ENCODE results near the gene CBFA2T2. TPM values are rescaled to one million over a fixed set of nuclear protein-coding genes. Genes with fewer than 3 reads are reported as not detected.

Gene CBFA2T2
- total RNA-seq, 1 donor = 11.2 TPM

GRCh38 chr20:33539129-33539528 lies 49.2 kb downstream of the CBFA2T2 start:
- peaks cover 20% of the 10 kb centered on the region for H3K79me2 ChIP-seq (ENCODE audit: insufficient read depth, low read length)
- H3K36me3 ChIP-seq (ENCODE audit: insufficient read depth, low read length) = no peaks in the 10 kb centered on the region
- peak overlapping the region; percentile 26 for H3K4me2 ChIP-seq (ENCODE audit: insufficient read depth, low read length)
- TF ChIP-seq, protein P1, sequence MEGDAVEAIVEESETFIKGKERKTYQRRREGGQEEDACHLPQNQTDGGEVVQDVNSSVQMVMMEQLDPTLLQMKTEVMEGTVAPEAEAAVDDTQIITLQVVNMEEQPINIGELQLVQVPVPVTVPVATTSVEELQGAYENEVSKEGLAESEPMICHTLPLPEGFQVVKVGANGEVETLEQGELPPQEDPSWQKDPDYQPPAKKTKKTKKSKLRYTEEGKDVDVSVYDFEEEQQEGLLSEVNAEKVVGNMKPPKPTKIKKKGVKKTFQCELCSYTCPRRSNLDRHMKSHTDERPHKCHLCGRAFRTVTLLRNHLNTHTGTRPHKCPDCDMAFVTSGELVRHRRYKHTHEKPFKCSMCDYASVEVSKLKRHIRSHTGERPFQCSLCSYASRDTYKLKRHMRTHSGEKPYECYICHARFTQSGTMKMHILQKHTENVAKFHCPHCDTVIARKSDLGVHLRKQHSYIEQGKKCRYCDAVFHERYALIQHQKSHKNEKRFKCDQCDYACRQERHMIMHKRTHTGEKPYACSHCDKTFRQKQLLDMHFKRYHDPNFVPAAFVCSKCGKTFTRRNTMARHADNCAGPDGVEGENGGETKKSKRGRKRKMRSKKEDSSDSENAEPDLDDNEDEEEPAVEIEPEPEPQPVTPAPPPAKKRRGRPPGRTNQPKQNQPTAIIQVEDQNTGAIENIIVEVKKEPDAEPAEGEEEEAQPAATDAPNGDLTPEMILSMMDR (IDR thresholded peaks at IDR 0.05; ENCODE audit: extremely low read depth, low read depth, low read length) = no peak
- peaks cover 2% of the 10 kb centered on the region for H4K20me1 ChIP-seq (ENCODE audit: insufficient read depth, low read length)
- no peaks in the 10 kb centered on the region for H3K9me3 ChIP-seq (ENCODE audit: low read depth, low read length)
- H3K4me1 ChIP-seq (ENCODE audit: insufficient read depth, low read length) = peaks cover 6% of the 10 kb centered on the region
- no peak overlapping the region for H3K4me3 ChIP-seq (ENCODE audit: insufficient read depth, low read length)
- H3K27ac ChIP-seq (ENCODE audit: low read depth, low read length) = no peak overlapping the region
- no peaks in the 10 kb centered on the region for H3K27me3 ChIP-seq (ENCODE audit: insufficient read depth, low read length)
- H2AFZ ChIP-seq (ENCODE audit: low read length) = no peak overlapping the region
- DNase-seq (ENCODE audit: insufficient read length, low spot score, missing footprints) = peak; percentile 81

GRCh38 chr20:33540427-33540826 lies 50.5 kb downstream of the CBFA2T2 start:
- Histone ChIP-seq H4K20me1 (ENCODE audit: insufficient read depth, low read length) (peaks cover 2% of the 10 kb centered on the region), H3K79me2 (ENCODE audit: insufficient read depth, low read length) (peaks cover 21% of the 10 kb centered on the region)
- TF ChIP-seq, protein P1 (IDR thresholded peaks at IDR 0.05; ENCODE audit: extremely low read depth, low read depth, low read length) = no peak

DNA sequence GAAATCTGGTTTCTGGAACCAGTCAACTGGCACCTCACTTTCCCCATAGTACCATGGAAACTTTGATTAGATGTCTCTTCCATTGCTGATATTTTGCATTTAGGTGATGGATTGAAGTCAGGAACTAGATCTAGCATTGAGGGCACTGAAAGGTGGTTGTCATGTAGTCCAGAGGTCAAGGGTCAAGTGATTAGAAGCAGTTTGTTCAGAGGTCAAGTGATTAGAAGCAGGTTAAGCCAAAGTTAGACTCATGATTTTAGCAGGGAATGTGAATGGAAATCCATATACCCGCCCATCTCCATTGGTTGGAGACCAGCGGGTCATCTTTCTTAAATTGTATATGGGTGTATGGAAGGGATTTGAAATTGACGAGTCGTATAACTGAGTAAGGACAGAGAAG lies 51.2 kb downstream of the CBFA2T2 start:
- Histone ChIP-seq H3K9me3 (ENCODE audit: low read depth, low read length) (no peaks in the 10 kb centered on the region), H3K4me1 (ENCODE audit: insufficient read depth, low read length) (peaks cover 6% of the 10 kb centered on the region), H2AFZ (ENCODE audit: low read length) (no peak overlapping the region), H4K20me1 (ENCODE audit: insufficient read depth, low read length) (peaks cover 2% of the 10 kb centered on the region), H3K79me2 (ENCODE audit: insufficient read depth, low read length) (peaks cover 24% of the 10 kb centered on the region), H3K27ac (ENCODE audit: low read depth, low read length) (no peak overlapping the region), H3K27me3 (ENCODE audit: insufficient read depth, low read length) (no peaks in the 10 kb centered on the region), H3K4me3 (ENCODE audit: insufficient read depth, low read length) (no peak overlapping the region), H3K36me3 (ENCODE audit: insufficient read depth, low read length) (no peaks in the 10 kb centered on the region), H3K4me2 (ENCODE audit: insufficient read depth, low read length) (no peak overlapping the region)
- DNase-seq (ENCODE audit: insufficient read length, low spot score, missing footprints) = no peak
- TF ChIP-seq, protein P1 (IDR thresholded peaks at IDR 0.05; ENCODE audit: extremely low read depth, low read depth, low read length) = no peak

More at GRCh38 chr20:33540427-33540826, 50.5 kb downstream of the CBFA2T2 start:
- H3K4me2 ChIP-seq (ENCODE audit: insufficient read depth, low read length) = no peak overlapping the region
- no peak overlapping the region for H3K4me3 ChIP-seq (ENCODE audit: insufficient read depth, low read length)
- H2AFZ ChIP-seq (ENCODE audit: low read length) = no peak overlapping the region
- H3K36me3 ChIP-seq (ENCODE audit: insufficient read depth, low read length) = no peaks in the 10 kb centered on the region
- no peak for DNase-seq (ENCODE audit: insufficient read length, low spot score, missing footprints)
- H3K4me1 ChIP-seq (ENCODE audit: insufficient read depth, low read length) = peaks cover 6% of the 10 kb centered on the region
- no peak overlapping the region for H3K27ac ChIP-seq (ENCODE audit: low read depth, low read length)
- no peaks in the 10 kb centered on the region for H3K9me3 ChIP-seq (ENCODE audit: low read depth, low read length)
- H3K27me3 ChIP-seq (ENCODE audit: insufficient read depth, low read length) = no peaks in the 10 kb centered on the region

DNA sequence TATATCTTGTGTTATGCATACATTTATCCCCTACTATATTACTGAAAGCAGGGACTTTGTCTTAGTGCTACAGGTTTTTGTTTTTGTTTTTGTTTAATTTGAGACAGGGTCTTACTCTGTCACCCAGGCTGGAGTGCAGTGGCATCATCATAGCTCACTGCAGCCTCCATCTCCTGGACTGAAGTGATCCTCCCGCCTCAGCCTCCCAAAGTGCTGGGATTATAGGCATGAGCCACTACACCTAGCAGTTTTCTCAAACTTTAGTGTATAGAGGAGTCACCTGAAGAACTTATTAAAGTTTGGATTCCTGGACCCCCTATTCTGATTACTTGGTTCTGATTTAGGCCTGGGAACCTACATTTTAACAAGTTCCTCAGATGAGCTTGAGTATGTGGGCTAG lies 51.9 kb downstream of the CBFA2T2 start:
- H3K4me1 ChIP-seq (ENCODE audit: insufficient read depth, low read length) = peaks cover 10% of the 10 kb centered on the region

More for the DNA sequence above, 51.9 kb downstream of the CBFA2T2 start:
- Histone ChIP-seq H3K4me2 (ENCODE audit: insufficient read depth, low read length) (no peak overlapping the region), H2AFZ (ENCODE audit: low read length) (no peak overlapping the region), H3K4me3 (ENCODE audit: insufficient read depth, low read length) (no peak overlapping the region), H3K36me3 (ENCODE audit: insufficient read depth, low read length) (no peaks in the 10 kb centered on the region), H3K27me3 (ENCODE audit: insufficient read depth, low read length) (no peaks in the 10 kb centered on the region), H3K9me3 (ENCODE audit: low read depth, low read length) (no peaks in the 10 kb centered on the region), H3K27ac (ENCODE audit: low read depth, low read length) (no peak overlapping the region), H3K79me2 (ENCODE audit: insufficient read depth, low read length) (peaks cover 24% of the 10 kb centered on the region), H4K20me1 (ENCODE audit: insufficient read depth, low read length) (peaks cover 2% of the 10 kb centered on the region)
- TF ChIP-seq, protein P1 (IDR thresholded peaks at IDR 0.05; ENCODE audit: extremely low read depth, low read depth, low read length) = no peak
- DNase-seq (ENCODE audit: insufficient read length, low spot score, missing footprints) = no peak
